Loucy (cell line): ENCODE results near the gene SLC19A1.

Source experiments
- H2AFZ ChIP-seq: fragments of 200-600 bp; sonication (generic); 2 replicates; pipeline ENCODE4 v1.6.0; 2016; ENCODE audit warnings: antibody characterized with exemption, mild to moderate bottlenecking, low read length, moderate library complexity
- H3F3A ChIP-seq: fragments of 200-600 bp; 2 replicates; pipeline ENCODE4 v1.6.0; 2016; ENCODE audit warnings: antibody characterized with exemption, low read depth, mild to moderate bottlenecking
- H3K27me3 ChIP-seq: fragments of 200-600 bp; sonication (generic); 2 replicates; pipeline ENCODE4 v1.6.1; 2014; ENCODE audit warnings: low read length, mild to moderate bottlenecking; ENCODE audit not compliant: insufficient read depth, poor library complexity, severe bottlenecking
- H3K36me3 ChIP-seq: fragments of 200-600 bp; sonication (generic); 2 replicates; pipeline ENCODE4 v1.6.1; 2016; ENCODE audit warnings: low read length; ENCODE audit not compliant: insufficient read depth
- H3K4me1 ChIP-seq: fragments of 200-600 bp; sonication (generic); 2 replicates; pipeline ENCODE4 v1.5.1; 2014; ENCODE audit warnings: low read length, mild to moderate bottlenecking; ENCODE audit not compliant: insufficient read depth, poor library complexity, severe bottlenecking
- H3K4me2 ChIP-seq: fragments of 200-600 bp; sonication (generic); 2 replicates; pipeline ENCODE4 v1.6.0; 2014; ENCODE audit warnings: antibody characterized with exemption, low read length, low read depth, mild to moderate bottlenecking; ENCODE audit not compliant: poor library complexity, severe bottlenecking
- H3K4me3 ChIP-seq: fragments of 200-600 bp; sonication (generic); 2 replicates; pipeline ENCODE4 v1.5.1; 2014; ENCODE audit warnings: low read length, mild to moderate bottlenecking, mixed read lengths; ENCODE audit not compliant: poor library complexity, severe bottlenecking
- H3K79me2 ChIP-seq: fragments of 200-600 bp; sonication (generic); 2 replicates; pipeline ENCODE4 v1.6.1; 2014; ENCODE audit warnings: low read length; ENCODE audit not compliant: insufficient read depth
- H3K9ac ChIP-seq: fragments of 200-600 bp; sonication (generic); 2 replicates; pipeline ENCODE4 v1.6.0; 2014; ENCODE audit warnings: mild to moderate bottlenecking, low read depth, low read length, moderate library complexity; ENCODE audit not compliant: poor library complexity, severe bottlenecking
- H3K9me2 ChIP-seq: fragments of 200-600 bp; sonication (generic); replicated peaks from 2 replicates; pipeline ENCODE4 v1.6.1; 2016; ENCODE audit warnings: low read depth, low read length, mixed read lengths
- H3K9me3 ChIP-seq: fragments of 200-600 bp; sonication (generic); 2 replicates; pipeline ENCODE4 v1.6.1; 2014; ENCODE audit warnings: mild to moderate bottlenecking, antibody characterized with exemption, low read length, low read depth; ENCODE audit not compliant: insufficient read depth
- H4K20me1 ChIP-seq: fragments of 200-600 bp; sonication (generic); 2 replicates; pipeline ENCODE4 v1.6.0; 2014; ENCODE audit warnings: antibody characterized with exemption, low read length, mild to moderate bottlenecking; ENCODE audit not compliant: insufficient read depth, poor library complexity, severe bottlenecking
- CTCF ChIP-seq: fragments of 200-600 bp; sonication (generic); conservative IDR thresholded peaks from 2 replicates; pipeline ENCODE4 v1.5.1; 2014; ENCODE audit warnings: mild to moderate bottlenecking, antibody characterized with exemption, low read length
- EZH2phosphoT487 ChIP-seq: fragments of 200-600 bp; IDR thresholded peaks from 2 replicates; pipeline ENCODE4 v1.6.1; 2018; ENCODE audit warnings: antibody characterized with exemption, mild to moderate bottlenecking, moderate library complexity, borderline replicate concordance

Gene SLC19A1

GRCh38 chr21:45481977-45482898 lies 60.0 kb downstream of the SLC19A1 start:
- no peak overlapping the region for H3K9ac ChIP-seq
- no peak for TF ChIP-seq EZH2phosphoT487
- TF ChIP-seq CTCF, result no peak
- no peaks in the 10 kb centered on the region for H3K9me2 ChIP-seq
- H3K79me2 ChIP-seq, result no peaks in the 10 kb centered on the region
- H3K4me1 ChIP-seq, result peaks cover 9% of the 10 kb centered on the region
- H3K9me3 ChIP-seq, result no peaks in the 10 kb centered on the region
- no peaks in the 10 kb centered on the region for H3K27me3 ChIP-seq
- H3K36me3 ChIP-seq, result no peaks in the 10 kb centered on the region
- no peaks in the 10 kb centered on the region for H3F3A ChIP-seq
- H2AFZ ChIP-seq, result no peak overlapping the region
- H4K20me1 ChIP-seq, result no peaks in the 10 kb centered on the region
- no peak overlapping the region for H3K4me3 ChIP-seq
- H3K4me2 ChIP-seq, result no peak overlapping the region

- no peak overlapping the region for H3K9ac ChIP-seq
- peaks cover 9% of the 10 kb centered on the region for H3K4me1 ChIP-seq
- no peaks in the 10 kb centered on the region for H3K36me3 ChIP-seq
These were observed 60.7 kb downstream of the SLC19A1 start for GRCh38 chr21:45481566-45481965.

GRCh38 chr21:45480701-45481500 lies 61.3 kb downstream of the SLC19A1 start:
- Histone ChIP-seq H3K4me2 (no peak overlapping the region), H4K20me1 (no peaks in the 10 kb centered on the region), H3K4me1 (peaks cover 9% of the 10 kb centered on the region), H3K4me3 (no peak overlapping the region), H2AFZ (no peak overlapping the region), H3K27me3 (no peaks in the 10 kb centered on the region), H3K9me2 (no peaks in the 10 kb centered on the region), H3F3A (no peaks in the 10 kb centered on the region), H3K9me3 (no peaks in the 10 kb centered on the region), H3K36me3 (no peaks in the 10 kb centered on the region), H3K9ac (no peak overlapping the region), H3K79me2 (no peaks in the 10 kb centered on the region)
- TF ChIP-seq EZH2phosphoT487 (no peak), CTCF (no peak)

More at GRCh38 chr21:45481566-45481965, 60.7 kb downstream of the SLC19A1 start:
- Histone ChIP-seq H3K9me3 (no peaks in the 10 kb centered on the region), H3K27me3 (no peaks in the 10 kb centered on the region), H4K20me1 (no peaks in the 10 kb centered on the region), H3K9me2 (no peaks in the 10 kb centered on the region), H2AFZ (no peak overlapping the region), H3K4me3 (no peak overlapping the region), H3F3A (no peaks in the 10 kb centered on the region), H3K4me2 (no peak overlapping the region), H3K79me2 (no peaks in the 10 kb centered on the region)
- TF ChIP-seq EZH2phosphoT487 (no peak), CTCF (no peak)
